SIG-M5 treated with dmso at 0.1 percent for 504 hours (cell line): ENCODE measurements around the gene BABAM1.
A peak's percentile ranks its signal among the peaks of the same experiment; 100 is the strongest.

ENCODE experiments used
- DNase-seq: peaks from one replicate; lab custom pipeline; 2025; ENCODE audit not compliant: unreplicated experiment; lab: John Stamatoyannopoulos, UW

Gene BABAM1

GRCh38 chr19:17243211-17243829 is 23.9 kb upstream of the BABAM1 start:
- no peak for DNase-seq

- no peak for DNase-seq
Measured at GRCh38 chr19:17243830-17244617, 23.2 kb upstream of the BABAM1 start.

- no peak for DNase-seq
Measured at GRCh38 chr19:17244618-17245534, 22.4 kb upstream of the BABAM1 start.

- DNase-seq: no peak
Measured at GRCh38 chr19:17245535-17245984, 21.7 kb upstream of the BABAM1 start, which contains the start of gene NR2F6. Gene NR2F6 (minus strand): TSS chr19:17245919. CDS start chr19:17245220, 699 bp downstream.

- peak; percentile 12 for DNase-seq
Measured at GRCh38 chr19:17246681-17247425, 20.4 kb upstream of the BABAM1 start.

- no peak for DNase-seq
Measured at GRCh38 chr19:17248011-17248776, 19.0 kb upstream of the BABAM1 start.

GRCh38 chr19:17249887-17250548 is 17.2 kb upstream of the BABAM1 start:
- no peak for DNase-seq

- DNase-seq: no peak
Measured at GRCh38 chr19:17254636-17255035, 12.6 kb upstream of the BABAM1 start.

- DNase-seq: no peak
Measured at GRCh38 chr19:17255150-17255621, 12.1 kb upstream of the BABAM1 start.

GRCh38 chr19:17256130-17256529 is 11.1 kb upstream of the BABAM1 start:
- no peak for DNase-seq

- no peak for DNase-seq
Measured at GRCh38 chr19:17259118-17259780, 8.0 kb upstream of the BABAM1 start.

GRCh38 chr19:17259934-17260333 is 7.3 kb upstream of the BABAM1 start:
- DNase-seq: no peak

GRCh38 chr19:17260842-17261325 is 6.4 kb upstream of the BABAM1 start:
- peak; percentile 76 for DNase-seq

GRCh38 chr19:17262557-17262956 is 4.7 kb upstream of the BABAM1 start:
- DNase-seq: no peak

- no peak for DNase-seq
Measured at GRCh38 chr19:17263712-17264640, 3.3 kb upstream of the BABAM1 start.

- DNase-seq: no peak
Measured at GRCh38 chr19:17264641-17264979, 2.6 kb upstream of the BABAM1 start, which contains the start of gene USHBP1. Gene USHBP1 (minus strand): TSS chr19:17264745. CDS start chr19:17264299, 446 bp downstream.

GRCh38 chr19:17266026-17266425 is 1.2 kb upstream of the BABAM1 start:
- DNase-seq: no peak
